Neural cell (in vitro differentiated cells): ENCODE measurements around the gene RAP1A.

ENCODE experiments used
- EP300 ChIP-seq: fragments of 450-650 bp; conservative IDR thresholded peaks from 2 replicates; pipeline ENCODE4 v1.6.1; 2014; ENCODE audit warnings: antibody characterized with exemption, mild to moderate bottlenecking, moderate library complexity; ENCODE audit not compliant: poor library complexity, severe bottlenecking
- EZH2 ChIP-seq: fragments of 200-600, 300-800 bp; shearing (Covaris generic), sonication (generic); IDR thresholded peaks from 2 replicates; pipeline ENCODE4 v1.6.1; 2014; ENCODE audit warnings: antibody characterized with exemption, low read length, borderline replicate concordance, mild to moderate bottlenecking; ENCODE audit not compliant: insufficient read depth, poor library complexity, severe bottlenecking
- TF ChIP-seq, protein P1 (sequence below): fragments of 450-650 bp; IDR thresholded peaks from 2 replicates; pipeline ENCODE4 v1.5.1; 2014; ENCODE audit warnings: antibody characterized with exemption, mild to moderate bottlenecking, moderate library complexity; ENCODE audit not compliant: poor library complexity, severe bottlenecking

DNA sequence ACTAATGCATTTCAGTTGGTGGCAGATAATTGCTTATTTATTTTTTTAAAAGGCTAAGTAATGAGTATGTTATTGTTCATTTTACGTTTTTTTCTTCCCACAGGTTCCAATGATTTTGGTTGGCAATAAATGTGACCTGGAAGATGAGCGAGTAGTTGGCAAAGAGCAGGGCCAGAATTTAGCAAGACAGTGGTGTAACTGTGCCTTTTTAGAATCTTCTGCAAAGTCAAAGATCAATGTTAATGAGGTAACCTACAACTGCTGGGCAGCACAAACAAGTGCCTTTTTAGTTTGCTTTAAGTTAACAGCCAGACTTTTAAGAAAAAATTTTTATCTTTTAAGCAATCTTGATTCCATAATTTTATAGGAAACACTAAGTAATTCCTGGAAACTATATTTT, 84.7 kb downstream of the RAP1A start:
- TF ChIP-seq, protein P1, sequence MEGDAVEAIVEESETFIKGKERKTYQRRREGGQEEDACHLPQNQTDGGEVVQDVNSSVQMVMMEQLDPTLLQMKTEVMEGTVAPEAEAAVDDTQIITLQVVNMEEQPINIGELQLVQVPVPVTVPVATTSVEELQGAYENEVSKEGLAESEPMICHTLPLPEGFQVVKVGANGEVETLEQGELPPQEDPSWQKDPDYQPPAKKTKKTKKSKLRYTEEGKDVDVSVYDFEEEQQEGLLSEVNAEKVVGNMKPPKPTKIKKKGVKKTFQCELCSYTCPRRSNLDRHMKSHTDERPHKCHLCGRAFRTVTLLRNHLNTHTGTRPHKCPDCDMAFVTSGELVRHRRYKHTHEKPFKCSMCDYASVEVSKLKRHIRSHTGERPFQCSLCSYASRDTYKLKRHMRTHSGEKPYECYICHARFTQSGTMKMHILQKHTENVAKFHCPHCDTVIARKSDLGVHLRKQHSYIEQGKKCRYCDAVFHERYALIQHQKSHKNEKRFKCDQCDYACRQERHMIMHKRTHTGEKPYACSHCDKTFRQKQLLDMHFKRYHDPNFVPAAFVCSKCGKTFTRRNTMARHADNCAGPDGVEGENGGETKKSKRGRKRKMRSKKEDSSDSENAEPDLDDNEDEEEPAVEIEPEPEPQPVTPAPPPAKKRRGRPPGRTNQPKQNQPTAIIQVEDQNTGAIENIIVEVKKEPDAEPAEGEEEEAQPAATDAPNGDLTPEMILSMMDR: no peak
- no peak for TF ChIP-seq EP300
- TF ChIP-seq EZH2: no peak
